HepG2 (cell line): Measurements from ENCODE around the gene MYL11. TPM values are rescaled to one million over a fixed set of nuclear protein-coding genes. Genes with fewer than 3 reads are reported as not detected.

ENCODE experiments used
- GABPA ChIP-seq, 2 experiments: IDR thresholded peaks; 2 replicates each; pipeline ENCODE4 v1.6.1; 2011 to 2016; ENCODE audit warnings: low read depth in 2 of 2, low read length in 1 of 2, missing biosample characterization in 1 of 2, missing genetic modification characterization in 1 of 2
- HIVEP1 ChIP-seq: sonication (generic); formaldehyde crosslinking; IDR thresholded peaks from 2 replicates; pipeline ENCODE4 v1.4.0; 2020; ENCODE audit warnings: mild to moderate bottlenecking, missing genetic modification reagents
- HNRNPLL ChIP-seq: fragments of 200-400 bp; formaldehyde crosslinking; IDR thresholded peaks from 2 replicates; pipeline ENCODE4 v1.6.1; 2017; ENCODE audit warnings: mild to moderate bottlenecking, low read depth, low read length; ENCODE audit not compliant: poor library complexity, severe bottlenecking
- MBNL3 ChIP-seq: fragments of 250-450 bp; sonication (Bioruptor Pico); conservative IDR thresholded peaks from 2 replicates; pipeline ENCODE4 v1.8.0; 2022; ENCODE audit warnings: mild to moderate bottlenecking, inconsistent platforms
- ONECUT2 ChIP-seq: sonication (generic); formaldehyde crosslinking; IDR thresholded peaks from 2 replicates; pipeline ENCODE4 v1.4.0; 2020; ENCODE audit warnings: missing genetic modification reagents
- PITX1 ChIP-seq: sonication (generic); formaldehyde crosslinking; IDR thresholded peaks from 2 replicates; pipeline ENCODE4 v1.5.1; 2020; ENCODE audit warnings: mild to moderate bottlenecking, missing genetic modification reagents
- REL ChIP-seq: sonication (generic); formaldehyde crosslinking; conservative IDR thresholded peaks from 2 replicates; pipeline ENCODE4 v1.8.0; 2022; ENCODE audit warnings: mild to moderate bottlenecking, missing genetic modification reagents, moderate library complexity
- XBP1 ChIP-seq: sonication (generic); formaldehyde crosslinking; IDR thresholded peaks from 2 replicates; pipeline ENCODE4 v1.5.0; 2020; ENCODE audit warnings: missing genetic modification reagents
- ZBTB7A ChIP-seq: sonication (generic); formaldehyde crosslinking; IDR thresholded peaks from 2 replicates; pipeline ENCODE4 v1.8.0; 2022; ENCODE audit warnings: mild to moderate bottlenecking, missing genetic modification reagents
- ZBTB7B ChIP-seq: sonication (generic); formaldehyde crosslinking; IDR thresholded peaks from 2 replicates; pipeline ENCODE4 v1.4.0; 2020; ENCODE audit warnings: missing genetic modification reagents
- ZFAT ChIP-seq: sonication (generic); formaldehyde crosslinking; conservative IDR thresholded peaks from 2 replicates; pipeline ENCODE4 v1.8.1; 2023; ENCODE audit warnings: missing genetic modification reagents, inconsistent platforms
- ZHX1 ChIP-seq: sonication (generic); formaldehyde crosslinking; IDR thresholded peaks from 2 replicates; pipeline ENCODE4 v1.8.1; 2022; ENCODE audit warnings: low read depth, mild to moderate bottlenecking, missing genetic modification reagents
- ZNF296 ChIP-seq: sonication (generic); formaldehyde crosslinking; conservative IDR thresholded peaks from 2 replicates; pipeline ENCODE4 v1.5.0; 2020; ENCODE audit warnings: mild to moderate bottlenecking, missing genetic modification reagents
- ZNF431 ChIP-seq: sonication (generic); formaldehyde crosslinking; IDR thresholded peaks from 2 replicates; pipeline ENCODE4 v1.9.0; 2022; ENCODE audit warnings: missing genetic modification reagents, low read depth, mild to moderate bottlenecking, borderline replicate concordance
- ZNF510 ChIP-seq: sonication (generic); formaldehyde crosslinking; IDR thresholded peaks from 2 replicates; pipeline ENCODE4 v1.4.0; 2020; ENCODE audit warnings: low read depth, mild to moderate bottlenecking, missing genetic modification reagents
- ZNF747 ChIP-seq: sonication (generic); formaldehyde crosslinking; IDR thresholded peaks from 2 replicates; pipeline ENCODE4 v1.8.1; 2023; ENCODE audit warnings: missing genetic modification reagents, mild to moderate bottlenecking, borderline replicate concordance
- polyA plus RNA-seq, 8 experiments: library from polyadenylated mRNA; depleted of rRNA in 3 of 8; stranded (reverse) in 7 of 8; unstranded in 1 of 8; fragments of >200 nt; fragmentation: Illumina TruSeq in 4 of 8; extraction: Trizol in 4 of 8; gene quantifications; 2 replicates each; pipeline versions ENCODE4 v1.2.1 to v1.2.3, GENCODE V29; 2011 to 2016; ENCODE audit warnings: low read depth in 4 of 8, missing spikeins in 1 of 8, mixed read lengths in 1 of 8; ENCODE audit not compliant: insufficient read depth in 1 of 8
- total RNA-seq, 5 experiments: library from RNA; depleted of rRNA; stranded (reverse); fragments of >200 nt; fragmentation: Illumina TruSeq; extraction: Trizol; gene quantifications; 2 replicates each; pipeline ENCODE4 v1.2.3, GENCODE V29; 2016; ENCODE audit warnings: low read depth in 1 of 5
- TF ChIP-seq, protein P1 (sequence below): sonication (generic); formaldehyde crosslinking; IDR thresholded peaks from 2 replicates; pipeline ENCODE4 v1.4.0; 2020; ENCODE audit warnings: missing genetic modification reagents

MYL11 gene
- total and polyA plus RNA-seq, 2 of the 13 experiments (the other 11 are each of a cell fraction or from before 2014, with no cell fraction given) = not detected

DNA sequence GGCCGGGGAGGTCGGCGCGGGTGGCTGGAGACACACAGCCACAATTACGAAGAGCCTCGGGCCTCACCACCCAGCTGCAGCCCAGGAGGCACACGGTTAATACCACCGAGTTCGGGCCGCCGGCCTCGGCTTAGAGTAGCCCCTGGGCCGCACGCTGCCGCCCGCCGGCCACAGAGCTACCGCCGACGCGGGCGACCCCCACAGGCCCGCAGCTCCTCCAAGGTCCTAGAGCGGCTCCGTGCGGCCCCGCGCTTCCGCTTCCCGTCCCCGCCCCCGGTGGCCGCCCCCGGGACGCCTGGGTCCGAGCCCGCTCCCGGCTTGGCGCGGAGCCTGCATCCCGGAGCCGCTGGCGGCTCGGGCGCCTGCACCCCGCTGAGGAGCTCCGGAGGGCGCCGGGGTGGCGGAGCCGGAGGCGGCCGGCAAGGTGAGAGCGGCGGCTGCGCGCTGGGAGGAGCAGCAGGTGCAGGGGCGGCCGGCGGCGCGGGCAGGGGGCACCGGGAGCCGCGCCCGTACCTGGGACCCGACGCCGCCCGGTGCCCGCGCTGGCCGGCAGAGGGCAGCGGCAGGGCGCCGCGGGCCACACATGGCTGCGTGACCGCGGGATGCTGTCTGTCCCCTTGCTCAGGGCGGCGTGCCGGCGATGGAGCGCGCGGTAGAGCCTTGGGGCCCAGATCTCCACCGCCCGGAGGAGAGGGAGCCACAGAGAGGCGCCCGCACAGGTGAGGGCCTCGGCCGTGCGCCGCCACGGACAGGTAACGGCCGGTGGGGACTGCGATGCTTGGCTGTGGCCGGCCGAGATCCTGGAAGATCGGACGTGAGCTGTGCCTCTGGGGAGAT lies 20.8 kb downstream of the MYL11 start, which contains the start of gene ZNF48 (continued):
- peak; percentile 0; the same call in 1 of the 2 replicates for TF ChIP-seq ZNF747 (CRISPR knock-in tag)
- TF ChIP-seq PITX1 (CRISPR knock-in tag) = no peak; the same call in 1 of the 2 replicates
- TF ChIP-seq HNRNPLL = peak; percentile 69
- TF ChIP-seq HIVEP1 (CRISPR knock-in tag) = peak; percentile 78; the same call in 1 of the 2 replicates
- TF ChIP-seq ZBTB7B = peak; percentile 86
- no peak for TF ChIP-seq ZNF510 (CRISPR knock-in tag)
- peak; percentile 75; the same call in 1 of the 2 replicates for TF ChIP-seq ZNF296 (CRISPR knock-in tag)
- TF ChIP-seq, protein P1, sequence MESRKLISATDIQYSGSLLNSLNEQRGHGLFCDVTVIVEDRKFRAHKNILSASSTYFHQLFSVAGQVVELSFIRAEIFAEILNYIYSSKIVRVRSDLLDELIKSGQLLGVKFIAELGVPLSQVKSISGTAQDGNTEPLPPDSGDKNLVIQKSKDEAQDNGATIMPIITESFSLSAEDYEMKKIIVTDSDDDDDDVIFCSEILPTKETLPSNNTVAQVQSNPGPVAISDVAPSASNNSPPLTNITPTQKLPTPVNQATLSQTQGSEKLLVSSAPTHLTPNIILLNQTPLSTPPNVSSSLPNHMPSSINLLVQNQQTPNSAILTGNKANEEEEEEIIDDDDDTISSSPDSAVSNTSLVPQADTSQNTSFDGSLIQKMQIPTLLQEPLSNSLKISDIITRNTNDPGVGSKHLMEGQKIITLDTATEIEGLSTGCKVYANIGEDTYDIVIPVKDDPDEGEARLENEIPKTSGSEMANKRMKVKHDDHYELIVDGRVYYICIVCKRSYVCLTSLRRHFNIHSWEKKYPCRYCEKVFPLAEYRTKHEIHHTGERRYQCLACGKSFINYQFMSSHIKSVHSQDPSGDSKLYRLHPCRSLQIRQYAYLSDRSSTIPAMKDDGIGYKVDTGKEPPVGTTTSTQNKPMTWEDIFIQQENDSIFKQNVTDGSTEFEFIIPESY (CRISPR knock-in tag) = no peak
- 0 out of 2 replicates have a peak, but pooled peaks have one; percentile 28 for TF ChIP-seq ZHX1 (CRISPR knock-in tag)
- TF ChIP-seq REL (CRISPR knock-in tag) = no peak
- peak; percentile 95 for TF ChIP-seq GABPA (IDR thresholded peaks at IDR 0.05; ENCODE audit: low read depth, low read length)
- TF ChIP-seq GABPA (CRISPR knock-in tag; IDR thresholded peaks at IDR 0.05; ENCODE audit: low read depth) = peak; percentile 85
- TF ChIP-seq ZFAT (CRISPR knock-in tag) = no peak
- peak; percentile 73 for TF ChIP-seq ZBTB7A (CRISPR knock-in tag)
- no peak for TF ChIP-seq ONECUT2 (CRISPR knock-in tag)
- TF ChIP-seq ZNF431 (CRISPR knock-in tag) = no peak; the same call in none of the 2 replicates
- TF ChIP-seq XBP1 (CRISPR knock-in tag) = no peak; the same call in 1 of the 2 replicates
- no peak for TF ChIP-seq MBNL3 (CRISPR knock-in tag)
